ENCODE results near the gene MAPT.

MAPT gene

DNA sequence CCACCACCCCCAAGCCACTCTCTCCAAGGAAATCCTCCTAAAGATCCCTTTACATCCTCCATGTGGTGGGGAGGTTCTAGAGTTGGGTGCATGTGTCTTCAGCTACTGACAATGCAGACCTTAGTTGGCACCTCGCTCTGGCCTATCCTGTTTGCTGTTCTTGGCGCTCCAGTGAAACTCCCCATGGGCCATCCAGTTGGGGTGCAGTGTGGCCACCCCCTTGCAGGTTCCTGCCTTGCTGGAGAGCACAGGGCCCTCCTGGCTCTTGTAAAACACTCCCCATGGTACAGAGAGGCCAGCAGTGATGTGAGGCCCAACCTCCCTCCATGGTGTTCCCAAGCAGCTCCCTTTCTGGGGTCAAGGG is 82.0 kb downstream of the MAPT start:
- DNase-seq = no peak

DNA sequence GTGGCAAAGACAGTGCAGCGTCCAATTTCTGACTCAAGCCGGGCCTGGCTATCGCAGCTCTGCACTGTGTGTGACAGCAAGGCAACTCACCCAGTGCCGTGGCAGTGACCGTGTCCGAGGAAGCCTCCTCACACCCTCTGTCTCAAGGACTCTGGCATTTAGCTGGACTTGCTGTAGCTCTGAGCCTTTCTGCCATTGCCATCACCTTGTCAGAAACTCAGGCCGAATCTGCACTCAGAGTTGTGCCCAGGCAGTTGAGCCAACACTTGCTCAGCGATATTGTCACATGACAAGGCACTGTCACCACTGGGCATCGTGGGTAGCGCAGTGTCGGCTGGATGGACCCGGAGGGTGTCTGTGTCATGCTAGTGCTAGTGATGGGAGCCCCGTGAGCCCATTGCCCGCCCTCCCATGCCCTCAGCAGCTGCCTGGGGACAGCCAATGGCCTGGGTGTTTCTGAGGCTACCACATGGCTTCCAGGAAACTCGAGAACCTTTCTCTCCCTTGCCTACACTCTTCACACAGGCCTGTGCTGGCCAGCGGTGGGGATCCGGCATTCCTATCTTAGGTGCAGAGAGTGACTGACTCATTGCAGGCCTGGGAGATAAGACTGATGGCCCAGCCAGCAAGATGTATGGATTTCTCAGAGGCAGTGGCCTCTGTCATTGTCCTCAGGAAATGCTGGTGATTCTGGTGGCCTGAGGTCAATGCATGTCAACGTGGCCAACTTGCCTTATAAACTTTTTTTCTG is 82.6 kb downstream of the MAPT start:
- DNase-seq = no peak

DNA sequence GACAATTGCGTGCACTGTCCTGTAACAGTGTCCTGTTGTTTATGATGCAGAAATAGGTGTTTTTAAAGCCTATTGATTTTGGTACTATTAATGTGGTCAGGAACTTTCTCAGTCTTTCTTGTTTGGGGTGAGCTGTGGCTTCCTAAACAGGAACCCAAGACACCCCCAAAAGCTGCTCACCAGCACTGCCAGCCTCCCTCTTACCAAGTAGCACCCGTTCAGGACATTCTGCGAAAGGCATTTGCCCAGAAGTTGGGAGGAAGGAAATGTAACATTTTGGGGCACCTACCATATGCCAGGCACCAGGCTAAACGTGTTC is 83.1 kb downstream of the MAPT start:
- DNase-seq = no peak

DNA sequence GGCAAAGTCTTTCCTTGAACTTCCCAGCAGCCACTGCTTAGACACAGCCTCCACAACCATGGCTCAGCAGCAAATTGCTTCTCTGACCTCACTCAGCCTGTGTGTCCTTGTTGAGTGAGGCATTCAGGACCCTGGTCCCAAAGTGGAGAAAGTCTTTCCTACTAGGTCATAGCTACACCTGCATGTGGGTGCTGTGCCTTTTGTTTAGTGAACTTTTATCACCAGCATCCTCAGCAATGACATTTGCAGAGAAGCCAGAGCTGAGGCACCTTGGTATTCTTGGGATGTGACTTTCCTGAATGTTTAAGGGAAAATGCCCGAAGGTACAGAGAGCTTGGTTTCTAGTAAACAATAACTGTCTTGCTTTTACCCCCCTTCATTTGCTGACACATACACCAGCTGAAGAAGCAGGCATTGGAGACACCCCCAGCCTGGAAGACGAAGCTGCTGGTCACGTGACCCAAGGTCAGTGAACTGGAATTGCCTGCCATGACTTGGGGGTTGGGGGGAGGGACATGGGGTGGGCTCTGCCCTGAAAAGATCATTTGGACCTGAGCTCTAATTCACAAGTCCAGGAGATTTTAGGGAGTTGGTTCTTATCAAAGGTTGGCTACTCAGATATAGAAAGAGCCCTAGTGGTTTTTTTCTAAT is 83.7 kb downstream of the MAPT start:
- DNase-seq = no peak

DNA sequence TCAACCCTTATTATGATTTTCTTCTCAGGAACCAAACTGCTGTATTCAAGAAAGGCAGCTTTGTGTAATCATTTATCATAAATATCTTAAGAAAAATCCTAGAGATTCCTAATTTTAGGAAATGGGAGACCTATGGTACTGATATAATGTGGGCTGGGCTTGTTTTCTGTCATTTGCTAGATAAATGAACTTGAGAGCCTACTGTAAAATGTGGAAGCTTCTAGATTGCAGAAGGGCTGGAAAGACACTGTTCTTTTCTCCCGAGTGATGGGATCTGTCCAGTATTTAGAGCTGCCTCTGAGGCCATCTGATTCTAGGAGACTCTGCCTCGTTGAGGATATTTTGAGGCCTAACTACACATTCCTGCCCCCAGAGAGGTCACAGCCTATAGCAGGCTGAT is 84.8 kb downstream of the MAPT start:
- DNase-seq = no peak

DNA sequence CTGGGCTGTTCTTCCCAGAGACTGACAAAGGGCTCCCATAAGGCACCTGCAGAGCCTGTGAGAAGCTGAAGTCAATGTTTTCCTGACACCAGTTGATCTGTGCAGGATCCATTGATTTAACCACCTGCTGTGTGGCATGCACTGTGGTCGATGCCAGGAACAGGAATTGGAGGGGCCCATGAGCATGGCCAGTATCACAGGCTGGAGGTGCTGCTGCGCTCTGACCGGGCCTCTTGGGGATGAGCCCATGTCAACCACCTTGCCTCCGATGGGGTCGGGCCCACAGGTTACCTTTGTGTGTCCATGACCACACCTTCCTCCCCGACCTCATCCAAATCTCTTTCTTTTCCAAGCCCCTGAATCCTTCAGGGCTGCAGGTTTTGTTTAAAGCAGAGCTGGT is 86.5 kb downstream of the MAPT start:
- DNase-seq = no peak

DNA sequence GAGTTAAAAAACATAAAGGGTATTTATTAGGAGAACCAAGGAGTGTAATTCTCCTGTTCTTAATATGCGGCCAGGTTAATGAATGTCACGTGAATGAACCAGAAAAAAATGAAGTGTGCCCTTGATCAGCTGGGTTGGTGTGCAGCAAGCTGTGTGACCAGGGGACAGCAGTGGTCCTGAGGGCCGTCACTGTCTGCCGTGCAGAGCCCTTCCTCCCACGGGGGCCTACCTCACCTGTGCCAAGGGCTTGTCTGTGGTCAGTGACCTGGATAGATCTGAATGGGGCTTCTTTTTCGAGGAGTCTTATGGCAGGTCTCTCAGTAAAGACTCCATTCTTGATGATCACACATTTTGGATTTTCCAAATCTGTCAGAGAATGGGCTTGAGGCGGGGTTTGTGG is 87.0 kb downstream of the MAPT start:
- no peak for DNase-seq

DNA sequence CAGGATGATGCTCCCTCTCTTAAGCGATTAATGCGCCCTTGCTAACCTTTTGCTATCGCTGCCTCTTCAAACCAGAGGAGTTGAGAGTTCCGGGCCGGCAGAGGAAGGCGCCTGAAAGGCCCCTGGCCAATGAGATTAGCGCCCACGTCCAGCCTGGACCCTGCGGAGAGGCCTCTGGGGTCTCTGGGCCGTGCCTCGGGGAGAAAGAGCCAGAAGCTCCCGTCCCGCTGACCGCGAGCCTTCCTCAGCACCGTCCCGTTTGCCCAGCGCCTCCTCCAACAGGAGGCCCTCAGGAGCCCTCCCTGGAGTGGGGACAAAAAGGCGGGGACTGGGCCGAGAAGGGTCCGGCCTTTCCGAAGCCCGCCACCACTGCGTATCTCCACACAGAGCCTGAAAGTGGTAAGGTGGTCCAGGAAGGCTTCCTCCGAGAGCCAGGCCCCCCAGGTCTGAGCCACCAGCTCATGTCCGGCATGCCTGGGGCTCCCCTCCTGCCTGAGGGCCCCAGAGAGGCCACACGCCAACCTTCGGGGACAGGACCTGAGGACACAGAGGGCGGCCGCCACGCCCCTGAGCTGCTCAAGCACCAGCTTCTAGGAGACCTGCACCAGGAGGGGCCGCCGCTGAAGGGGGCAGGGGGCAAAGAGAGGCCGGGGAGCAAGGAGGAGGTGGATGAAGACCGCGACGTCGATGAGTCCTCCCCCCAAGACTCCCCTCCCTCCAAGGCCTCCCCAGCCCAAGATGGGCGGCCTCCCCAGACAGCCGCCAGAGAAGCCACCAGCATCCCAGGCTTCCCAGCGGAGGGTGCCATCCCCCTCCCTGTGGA is 88.6 kb downstream of the MAPT start:
- no peak for DNase-seq

DNA sequence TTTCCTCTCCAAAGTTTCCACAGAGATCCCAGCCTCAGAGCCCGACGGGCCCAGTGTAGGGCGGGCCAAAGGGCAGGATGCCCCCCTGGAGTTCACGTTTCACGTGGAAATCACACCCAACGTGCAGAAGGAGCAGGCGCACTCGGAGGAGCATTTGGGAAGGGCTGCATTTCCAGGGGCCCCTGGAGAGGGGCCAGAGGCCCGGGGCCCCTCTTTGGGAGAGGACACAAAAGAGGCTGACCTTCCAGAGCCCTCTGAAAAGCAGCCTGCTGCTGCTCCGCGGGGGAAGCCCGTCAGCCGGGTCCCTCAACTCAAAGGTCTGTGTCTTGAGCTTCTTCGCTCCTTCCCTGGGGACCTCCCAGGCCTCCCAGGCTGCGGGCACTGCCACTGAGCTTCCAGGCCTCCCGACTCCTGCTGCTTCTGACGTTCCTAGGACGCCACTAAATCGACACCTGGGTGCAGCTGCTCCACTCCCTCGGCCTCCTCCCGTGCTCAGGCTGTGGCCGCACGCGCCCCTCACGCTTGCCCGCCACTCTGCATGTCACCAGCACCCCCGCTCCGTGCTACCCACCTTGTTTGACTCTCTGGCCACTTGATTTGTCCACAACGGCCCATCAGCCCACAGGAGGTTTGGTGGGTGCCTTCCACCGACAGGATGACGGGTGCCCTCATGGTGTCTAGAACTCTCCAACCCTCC is 89.4 kb downstream of the MAPT start:
- no peak for DNase-seq

DNA sequence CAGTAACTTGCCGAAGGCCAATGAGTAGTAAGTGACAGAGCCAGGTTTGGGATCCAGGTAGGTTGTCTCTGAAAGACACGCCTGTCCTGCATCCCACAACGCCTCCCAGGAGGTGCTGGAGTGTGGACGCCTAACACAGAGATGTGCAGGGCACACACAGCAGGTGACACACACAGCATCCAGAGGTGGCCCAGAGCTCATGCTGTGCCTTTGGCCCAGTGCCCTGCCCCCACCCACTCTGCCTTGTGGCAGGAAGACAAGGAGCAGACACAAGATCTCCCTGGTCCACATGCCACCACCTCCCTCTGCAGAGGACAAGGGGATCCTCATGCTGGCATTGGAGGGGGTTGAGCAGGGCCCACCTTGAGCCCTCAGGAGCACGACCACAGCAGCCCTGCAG is 90.0 kb downstream of the MAPT start:
- no peak for DNase-seq

DNA sequence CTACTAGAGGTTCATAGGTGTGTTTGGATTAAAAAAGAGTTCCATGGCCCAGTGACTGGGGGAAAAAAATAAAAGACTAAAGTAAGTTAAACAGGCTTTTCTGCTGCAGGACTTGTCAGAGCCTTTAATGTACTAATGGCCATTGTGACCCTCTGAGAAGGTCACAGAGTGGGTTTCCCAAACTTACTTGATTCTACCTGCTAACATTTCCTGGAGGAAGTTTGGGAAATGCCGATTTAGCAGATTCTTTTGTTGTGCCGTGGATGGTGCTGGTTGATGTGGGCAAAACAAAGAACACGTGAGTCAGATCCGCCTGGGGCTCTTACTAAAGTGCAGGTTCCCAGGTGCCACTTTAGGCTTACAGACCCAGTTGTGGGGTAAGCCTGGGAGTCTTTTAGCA is 91.1 kb downstream of the MAPT start:
- no peak for DNase-seq

DNA sequence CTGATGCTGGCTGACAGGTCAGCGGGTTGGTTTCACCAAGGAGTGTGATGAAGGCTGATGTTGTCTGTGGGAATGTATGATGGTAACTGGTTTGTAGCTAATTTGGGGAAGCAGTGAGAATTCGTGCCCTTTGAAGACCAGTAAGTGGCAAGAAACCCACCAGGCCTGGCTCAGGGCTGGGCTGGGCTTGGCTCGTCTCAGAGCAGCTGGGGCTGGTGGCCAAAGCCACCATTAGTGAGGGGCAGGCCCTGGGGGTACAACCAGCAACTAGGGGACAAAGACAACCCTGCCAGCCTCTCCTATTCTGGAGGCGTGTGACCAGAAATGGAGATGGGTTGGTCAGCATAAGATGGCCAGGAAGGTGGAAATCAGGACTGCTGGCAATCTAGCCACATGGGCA is 91.7 kb downstream of the MAPT start:
- no peak for DNase-seq

DNA sequence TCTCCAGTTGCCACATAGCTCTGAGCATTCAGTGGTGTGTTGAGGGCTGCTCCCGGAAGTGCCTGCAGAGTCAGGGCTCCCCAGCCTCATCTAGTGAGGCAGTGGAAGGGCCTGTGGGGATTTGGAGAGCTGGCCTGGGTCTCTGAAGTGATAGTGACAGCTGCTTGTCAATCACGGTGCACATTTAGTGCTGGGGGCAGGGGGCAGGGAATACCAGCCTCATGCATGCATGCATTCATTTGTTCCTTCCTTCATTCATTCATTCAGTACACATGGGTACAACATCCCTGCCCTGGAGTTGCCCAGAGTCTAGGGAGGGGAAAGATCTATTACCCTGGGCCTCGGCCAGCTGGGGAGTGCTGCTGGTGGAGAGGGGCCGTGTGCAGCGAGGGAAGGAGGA is 93.4 kb downstream of the MAPT start:
- DNase-seq = no peak

DNA sequence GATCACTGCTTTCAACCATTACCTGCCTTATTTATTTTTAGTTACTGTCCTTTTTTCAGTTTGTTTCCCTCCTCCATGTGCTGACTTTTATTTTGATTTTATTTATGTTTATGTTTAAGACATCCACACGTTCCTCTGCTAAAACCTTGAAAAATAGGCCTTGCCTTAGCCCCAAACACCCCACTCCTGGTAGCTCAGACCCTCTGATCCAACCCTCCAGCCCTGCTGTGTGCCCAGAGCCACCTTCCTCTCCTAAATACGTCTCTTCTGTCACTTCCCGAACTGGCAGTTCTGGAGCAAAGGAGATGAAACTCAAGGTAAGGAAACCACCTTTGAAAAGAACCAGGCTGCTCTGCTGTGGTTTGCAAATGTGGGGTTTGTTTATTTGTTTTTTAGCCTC is 95.4 kb downstream of the MAPT start:
- DNase-seq = no peak

DNA sequence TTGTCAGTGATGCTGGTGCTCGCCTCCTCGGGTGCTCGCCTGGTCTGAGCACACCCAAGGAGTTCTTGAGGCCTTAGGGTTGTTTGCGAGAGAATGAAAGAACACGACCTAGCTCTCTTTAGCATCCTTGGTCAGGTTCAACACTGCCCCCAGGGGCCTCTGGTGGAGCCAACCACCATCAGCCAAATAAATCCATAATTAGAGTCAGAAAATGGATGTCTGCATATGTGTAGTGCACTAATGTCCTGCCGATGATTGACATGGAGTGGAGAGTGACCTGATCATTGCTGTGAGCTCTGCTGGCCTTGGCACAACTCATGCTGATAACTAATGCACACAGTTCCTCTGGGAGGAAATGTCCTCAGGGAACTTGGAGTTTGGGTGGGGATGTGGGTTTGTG is 96.5 kb downstream of the MAPT start:
- no peak for DNase-seq

DNA sequence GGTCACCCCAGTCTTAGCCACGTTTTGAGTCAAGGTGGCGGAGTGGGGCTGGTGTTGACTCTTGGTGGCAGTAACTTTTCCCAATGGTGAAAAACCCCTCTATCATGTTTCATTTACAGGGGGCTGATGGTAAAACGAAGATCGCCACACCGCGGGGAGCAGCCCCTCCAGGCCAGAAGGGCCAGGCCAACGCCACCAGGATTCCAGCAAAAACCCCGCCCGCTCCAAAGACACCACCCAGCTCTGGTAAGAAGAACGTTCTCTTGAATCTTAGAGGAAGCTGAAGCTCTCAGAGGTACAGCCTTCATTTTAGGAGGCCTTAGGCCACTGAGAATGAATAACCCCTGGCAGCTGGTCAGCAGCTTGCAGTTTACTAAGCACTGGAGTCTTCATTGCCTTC is 97.0 kb downstream of the MAPT start:
- DNase-seq = no peak

DNA sequence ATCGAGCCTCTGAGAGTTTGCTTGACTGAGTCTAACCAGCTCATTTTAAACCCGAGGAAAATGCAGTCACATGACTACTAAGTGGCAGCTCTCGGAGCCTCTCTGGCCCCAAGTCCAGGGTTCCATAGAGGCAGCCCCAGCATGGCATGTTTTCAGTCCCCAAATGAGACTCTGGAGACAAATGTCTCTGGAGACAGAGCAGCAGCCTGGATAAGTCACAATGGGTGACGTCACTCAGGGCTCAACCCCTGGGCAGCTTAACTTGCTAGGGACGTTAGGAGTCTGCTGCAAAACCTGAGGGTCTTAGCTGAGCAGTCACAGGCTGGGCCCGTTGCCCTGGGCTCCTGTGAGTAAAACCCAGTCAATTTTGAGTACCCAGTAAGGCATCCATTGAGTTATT is 97.8 kb downstream of the MAPT start:
- DNase-seq = no peak

DNA sequence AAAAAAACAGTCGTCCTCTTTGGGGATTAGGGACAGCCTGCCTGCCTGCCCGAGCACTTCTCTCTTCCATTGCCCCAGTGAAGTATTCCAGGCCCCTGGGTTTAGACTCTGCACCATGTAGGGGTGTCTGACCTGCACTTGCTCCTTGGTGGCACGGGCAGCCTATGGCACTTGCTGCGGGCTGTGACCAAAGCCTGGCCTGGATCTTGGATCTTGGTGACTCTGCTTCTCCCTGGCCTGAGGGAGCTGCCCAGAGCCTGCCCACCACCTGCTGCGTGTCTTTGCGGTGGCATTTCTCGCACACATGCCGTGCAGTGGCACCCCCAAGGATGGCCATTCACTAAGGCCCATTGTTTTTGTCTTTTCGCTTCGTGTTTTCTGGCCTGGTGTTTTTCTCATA is 98.5 kb downstream of the MAPT start:
- DNase-seq = no peak

DNA sequence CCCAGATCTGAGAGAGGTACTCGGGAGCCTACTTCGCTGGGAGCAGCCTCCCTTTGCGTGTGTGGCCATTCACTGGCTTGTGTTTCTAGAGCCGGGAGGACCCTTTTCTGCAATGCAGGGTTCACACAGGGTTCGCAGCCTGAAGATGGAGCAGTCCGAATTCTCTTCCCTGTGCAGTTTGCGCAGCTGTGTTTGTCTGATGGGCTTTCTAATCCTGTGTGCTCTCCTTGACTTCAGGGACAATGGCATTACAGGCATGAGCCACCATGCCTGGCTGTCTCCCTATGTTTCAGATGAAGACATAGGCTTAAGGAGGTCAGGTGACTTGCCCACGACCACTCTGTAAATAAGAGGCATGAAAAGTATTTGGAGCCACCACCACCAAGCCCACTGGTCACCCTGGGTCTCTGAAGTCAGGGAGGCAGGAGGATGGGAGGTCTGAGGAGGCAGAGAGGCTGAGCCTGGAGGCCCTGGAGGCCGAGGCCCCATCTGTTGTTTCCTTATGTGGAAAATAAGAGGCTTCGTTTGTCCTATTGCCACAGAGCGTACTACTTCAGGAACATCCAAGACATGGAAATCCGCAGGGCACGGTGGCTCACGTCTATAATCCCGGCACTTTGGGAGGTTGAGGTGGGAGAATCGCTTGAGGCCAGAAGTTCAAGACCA is 99.7 kb downstream of the MAPT start:
- DNase-seq = no peak

DNA sequence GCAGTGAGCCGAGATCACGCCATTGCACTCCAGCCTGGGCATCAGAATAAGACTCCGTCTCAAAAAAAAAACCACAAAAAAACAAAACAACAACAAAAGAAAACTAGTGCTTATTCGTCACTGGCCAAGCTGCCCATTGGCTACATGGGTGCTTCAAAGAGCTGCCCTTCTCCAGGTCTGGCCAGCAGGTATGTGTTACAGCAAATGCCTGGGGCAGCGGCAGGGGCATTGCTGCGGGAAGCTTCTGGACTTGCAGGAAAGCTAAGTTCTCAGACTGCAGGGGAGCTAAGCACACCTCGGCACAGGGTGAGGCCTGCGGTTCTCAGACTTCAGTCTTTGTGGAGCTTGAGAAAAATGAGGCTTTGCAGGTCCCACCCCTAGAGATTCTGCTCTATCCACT is 100.6 kb downstream of the MAPT start:
- DNase-seq = no peak

DNA sequence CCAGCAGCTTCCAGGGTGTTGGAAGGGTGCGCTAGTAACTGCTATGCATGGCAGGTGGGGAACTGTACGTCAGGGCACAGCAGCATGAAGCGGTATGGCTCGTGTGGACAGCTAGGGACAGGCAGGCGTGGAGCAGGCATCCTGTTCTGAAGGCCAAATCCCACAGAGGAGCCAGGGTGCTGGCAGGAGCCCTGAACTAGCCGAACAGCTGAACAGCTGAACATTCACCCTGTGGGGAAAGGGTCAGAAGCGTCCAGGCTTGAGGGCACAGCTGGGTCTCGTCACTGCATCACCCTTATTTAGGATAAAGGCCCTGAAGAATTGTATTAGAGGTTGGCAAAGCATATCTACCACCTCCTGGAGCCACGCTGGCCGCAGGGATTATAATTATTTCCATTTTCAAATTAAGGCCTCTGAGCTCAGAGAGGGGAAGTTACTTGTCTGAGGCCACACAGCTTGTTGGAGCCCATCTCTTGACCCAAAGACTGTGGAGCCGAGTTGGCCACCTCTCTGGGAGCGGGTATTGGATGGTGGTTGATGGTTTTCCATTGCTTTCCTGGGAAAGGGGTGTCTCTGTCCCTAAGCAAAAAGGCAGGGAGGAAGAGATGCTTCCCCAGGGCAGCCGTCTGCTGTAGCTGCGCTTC is 101.4 kb downstream of the MAPT start:
- no peak for DNase-seq

DNA sequence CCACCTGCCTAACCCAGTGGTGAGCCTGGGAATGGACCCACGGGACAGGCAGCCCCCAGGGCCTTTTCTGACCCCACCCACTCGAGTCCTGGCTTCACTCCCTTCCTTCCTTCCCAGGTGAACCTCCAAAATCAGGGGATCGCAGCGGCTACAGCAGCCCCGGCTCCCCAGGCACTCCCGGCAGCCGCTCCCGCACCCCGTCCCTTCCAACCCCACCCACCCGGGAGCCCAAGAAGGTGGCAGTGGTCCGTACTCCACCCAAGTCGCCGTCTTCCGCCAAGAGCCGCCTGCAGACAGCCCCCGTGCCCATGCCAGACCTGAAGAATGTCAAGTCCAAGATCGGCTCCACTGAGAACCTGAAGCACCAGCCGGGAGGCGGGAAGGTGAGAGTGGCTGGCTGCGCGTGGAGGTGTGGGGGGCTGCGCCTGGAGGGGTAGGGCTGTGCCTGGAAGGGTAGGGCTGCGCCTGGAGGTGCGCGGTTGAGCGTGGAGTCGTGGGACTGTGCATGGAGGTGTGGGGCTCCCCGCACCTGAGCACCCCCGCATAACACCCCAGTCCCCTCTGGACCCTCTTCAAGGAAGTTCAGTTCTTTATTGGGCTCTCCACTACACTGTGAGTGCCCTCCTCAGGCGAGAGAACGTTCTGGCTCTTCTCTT is 102.1 kb downstream of the MAPT start:
- no peak for DNase-seq
